ENCODE results near the gene TMEM121.
A peak's percentile ranks its signal among the peaks of the same experiment; 100 is the strongest.

Gene TMEM121

DNA sequence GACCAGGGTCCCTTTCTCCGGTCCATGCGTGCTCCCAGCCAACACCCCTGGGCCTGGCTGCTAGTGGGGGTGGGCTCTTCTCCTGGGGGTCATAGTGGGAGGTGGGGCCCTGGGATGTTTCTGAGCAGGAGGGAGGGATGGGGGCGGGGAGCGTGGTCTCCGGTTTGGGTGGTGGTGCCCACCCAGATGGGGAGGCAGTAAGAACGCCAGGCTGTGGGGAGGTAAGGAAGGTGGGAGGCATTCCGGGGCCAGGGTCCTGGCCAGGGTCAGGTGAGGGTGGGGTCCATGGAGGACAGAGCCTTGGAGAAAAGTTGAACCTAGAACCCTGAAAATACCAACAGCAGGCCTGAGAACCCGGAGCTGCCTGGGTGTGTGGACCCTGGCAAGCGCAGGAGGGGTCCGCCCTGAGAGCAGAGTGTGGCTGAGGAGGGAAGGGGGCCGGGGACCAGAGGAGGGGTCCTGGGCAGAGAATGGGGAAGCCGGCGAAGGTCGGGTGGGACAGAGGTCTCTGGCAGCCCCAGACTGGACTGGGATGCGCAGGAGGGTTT lies 46.1 kb upstream of the TMEM121 start:
- in situ Hi-C loops (cut with MboI; ENCODE audit: low sequenced_read_pairs, unreplicated experiment): loop anchor here (10.0 kb wide), 1 partner anchor 105 kb away; no protein-coding TSS in a partner anchor
- TF ChIP-seq, protein P1, sequence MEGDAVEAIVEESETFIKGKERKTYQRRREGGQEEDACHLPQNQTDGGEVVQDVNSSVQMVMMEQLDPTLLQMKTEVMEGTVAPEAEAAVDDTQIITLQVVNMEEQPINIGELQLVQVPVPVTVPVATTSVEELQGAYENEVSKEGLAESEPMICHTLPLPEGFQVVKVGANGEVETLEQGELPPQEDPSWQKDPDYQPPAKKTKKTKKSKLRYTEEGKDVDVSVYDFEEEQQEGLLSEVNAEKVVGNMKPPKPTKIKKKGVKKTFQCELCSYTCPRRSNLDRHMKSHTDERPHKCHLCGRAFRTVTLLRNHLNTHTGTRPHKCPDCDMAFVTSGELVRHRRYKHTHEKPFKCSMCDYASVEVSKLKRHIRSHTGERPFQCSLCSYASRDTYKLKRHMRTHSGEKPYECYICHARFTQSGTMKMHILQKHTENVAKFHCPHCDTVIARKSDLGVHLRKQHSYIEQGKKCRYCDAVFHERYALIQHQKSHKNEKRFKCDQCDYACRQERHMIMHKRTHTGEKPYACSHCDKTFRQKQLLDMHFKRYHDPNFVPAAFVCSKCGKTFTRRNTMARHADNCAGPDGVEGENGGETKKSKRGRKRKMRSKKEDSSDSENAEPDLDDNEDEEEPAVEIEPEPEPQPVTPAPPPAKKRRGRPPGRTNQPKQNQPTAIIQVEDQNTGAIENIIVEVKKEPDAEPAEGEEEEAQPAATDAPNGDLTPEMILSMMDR (IDR thresholded peaks at IDR 0.05; ENCODE audit: borderline replicate concordance, control extremely low read depth, extremely low read depth, insufficient read depth, missing control alignments): no peak
- no peak for DNase-seq (ENCODE audit: low spot score)

DNA sequence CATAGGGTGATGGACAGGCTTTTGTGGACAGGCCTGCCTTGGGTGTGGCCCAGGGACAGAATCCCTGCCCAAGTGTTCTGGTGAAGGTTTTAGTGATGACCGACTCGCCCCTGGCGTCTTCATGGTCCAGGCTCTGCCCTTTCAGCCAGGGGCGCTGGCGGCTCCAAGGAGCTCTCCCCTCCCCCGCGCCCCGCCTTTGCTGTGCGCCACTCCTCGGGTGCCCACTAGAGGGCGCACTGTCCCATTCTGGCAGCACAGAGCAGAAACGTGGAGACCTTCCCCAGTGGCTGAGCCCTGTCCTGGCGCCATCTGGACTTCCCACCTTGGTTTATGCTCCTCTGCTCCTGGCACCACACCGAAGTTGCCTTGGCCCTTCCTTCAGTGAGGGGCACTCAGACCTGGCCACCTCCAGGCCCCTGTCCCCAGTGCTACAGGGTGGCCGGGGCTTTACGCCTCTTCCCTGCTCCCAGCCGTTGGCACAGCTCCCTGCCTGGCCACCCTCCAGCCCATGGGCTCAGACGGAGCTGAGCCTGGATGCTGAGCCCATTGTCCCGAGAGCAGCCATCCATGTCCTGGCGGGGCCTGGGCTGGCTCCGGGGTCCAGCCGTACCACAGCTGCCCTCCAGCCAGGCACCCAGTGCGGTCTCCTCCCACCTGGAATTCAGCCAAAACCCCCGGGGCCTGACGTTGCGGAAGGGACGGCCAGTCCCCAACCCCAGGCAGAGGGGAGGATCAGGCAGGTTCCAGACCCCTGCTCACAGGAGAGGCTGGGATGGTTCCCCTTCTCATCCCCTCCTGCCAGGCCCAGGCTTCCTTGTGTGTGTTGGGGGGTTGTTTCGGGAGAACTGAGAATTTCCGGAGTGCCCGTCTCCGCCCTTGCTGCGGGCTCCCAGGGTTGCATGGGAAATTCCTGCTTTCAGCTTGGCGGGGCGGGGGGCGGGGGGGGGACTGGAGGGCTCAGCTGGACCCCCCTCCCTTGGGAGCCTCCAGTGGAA lies 45.3 kb upstream of the TMEM121 start:
- TF ChIP-seq, protein P1 (IDR thresholded peaks at IDR 0.05; ENCODE audit: borderline replicate concordance, control extremely low read depth, extremely low read depth, insufficient read depth, missing control alignments): peak; percentile 100
- peak; percentile 94 for DNase-seq (ENCODE audit: low spot score)
- in situ Hi-C loops (cut with MboI; ENCODE audit: low sequenced_read_pairs, unreplicated experiment): loop anchor here (10.0 kb wide), 1 partner anchor 106 kb away; no protein-coding TSS in a partner anchor

DNA sequence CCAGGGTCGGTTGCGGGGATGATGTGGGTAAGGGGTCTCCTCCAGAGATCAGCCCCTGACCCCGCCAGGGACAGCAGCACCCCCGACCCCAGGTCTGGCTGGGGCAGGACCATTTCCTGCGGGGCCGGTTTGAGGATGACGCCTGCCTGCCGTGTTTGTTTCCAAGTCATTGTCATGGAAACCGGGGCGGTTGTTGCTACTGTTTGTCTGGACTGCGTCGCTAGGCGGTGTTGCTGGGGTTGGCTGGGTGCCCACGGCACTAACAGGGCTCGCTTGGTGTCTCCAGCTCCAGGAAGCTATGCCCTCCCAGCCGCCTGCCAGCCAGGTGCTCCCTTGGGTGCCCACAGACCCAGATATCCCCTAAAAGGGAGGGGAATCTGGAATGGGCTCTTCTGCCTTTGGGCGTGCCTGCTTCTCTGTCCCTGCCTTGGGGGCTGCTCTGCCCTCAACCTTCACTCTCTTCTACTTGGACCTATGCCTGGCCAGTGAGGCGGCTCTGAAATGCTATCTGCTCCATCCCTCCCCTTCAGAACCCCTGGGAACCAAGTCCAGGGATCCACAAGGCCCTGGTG lies 44.4 kb upstream of the TMEM121 start:
- in situ Hi-C loops (cut with MboI; ENCODE audit: low sequenced_read_pairs, unreplicated experiment): loop anchor here (10.0 kb wide), 1 partner anchor 107 kb away; no protein-coding TSS in a partner anchor
- TF ChIP-seq, protein P1 (IDR thresholded peaks at IDR 0.05; ENCODE audit: borderline replicate concordance, control extremely low read depth, extremely low read depth, insufficient read depth, missing control alignments): peak; percentile 9
- DNase-seq (ENCODE audit: low spot score): peak; percentile 96

DNA sequence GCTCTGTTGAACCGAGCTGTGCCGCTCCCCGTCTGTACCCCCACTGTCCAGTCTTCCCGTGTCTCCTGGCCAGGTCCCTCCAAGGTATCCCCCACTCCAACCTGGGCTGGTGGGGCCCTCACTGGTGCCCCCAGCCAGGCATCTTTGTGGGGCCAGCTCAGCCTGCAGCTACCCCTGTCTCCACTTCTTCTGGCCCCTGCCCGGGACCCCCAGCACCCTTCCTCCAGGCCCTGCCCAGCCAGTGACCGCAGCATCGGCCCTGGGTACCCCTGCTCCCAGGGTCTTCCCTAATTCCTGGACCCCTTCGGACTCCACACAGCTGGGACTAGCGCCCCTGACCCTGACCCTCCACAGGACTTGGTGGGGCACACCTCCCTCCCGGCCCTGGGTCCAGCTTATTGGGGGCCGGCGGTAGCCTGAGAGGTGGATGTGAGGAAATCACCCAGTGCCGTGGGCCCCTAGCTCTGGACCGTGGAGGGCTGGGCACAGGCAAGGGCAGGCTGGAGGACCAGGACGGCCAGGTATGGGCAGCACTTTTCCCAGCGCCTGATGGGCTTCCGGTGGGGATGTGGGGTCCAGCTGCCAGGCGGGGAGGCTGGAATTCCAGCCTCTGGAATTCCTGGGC lies 43.8 kb upstream of the TMEM121 start:
- TF ChIP-seq, protein P1 (IDR thresholded peaks at IDR 0.05; ENCODE audit: borderline replicate concordance, control extremely low read depth, extremely low read depth, insufficient read depth, missing control alignments): no peak
- in situ Hi-C loops (cut with MboI; ENCODE audit: low sequenced_read_pairs, unreplicated experiment): loop anchor here (10.0 kb wide), 1 partner anchor 108 kb away; no protein-coding TSS in a partner anchor
- no peak for DNase-seq (ENCODE audit: low spot score)

DNA sequence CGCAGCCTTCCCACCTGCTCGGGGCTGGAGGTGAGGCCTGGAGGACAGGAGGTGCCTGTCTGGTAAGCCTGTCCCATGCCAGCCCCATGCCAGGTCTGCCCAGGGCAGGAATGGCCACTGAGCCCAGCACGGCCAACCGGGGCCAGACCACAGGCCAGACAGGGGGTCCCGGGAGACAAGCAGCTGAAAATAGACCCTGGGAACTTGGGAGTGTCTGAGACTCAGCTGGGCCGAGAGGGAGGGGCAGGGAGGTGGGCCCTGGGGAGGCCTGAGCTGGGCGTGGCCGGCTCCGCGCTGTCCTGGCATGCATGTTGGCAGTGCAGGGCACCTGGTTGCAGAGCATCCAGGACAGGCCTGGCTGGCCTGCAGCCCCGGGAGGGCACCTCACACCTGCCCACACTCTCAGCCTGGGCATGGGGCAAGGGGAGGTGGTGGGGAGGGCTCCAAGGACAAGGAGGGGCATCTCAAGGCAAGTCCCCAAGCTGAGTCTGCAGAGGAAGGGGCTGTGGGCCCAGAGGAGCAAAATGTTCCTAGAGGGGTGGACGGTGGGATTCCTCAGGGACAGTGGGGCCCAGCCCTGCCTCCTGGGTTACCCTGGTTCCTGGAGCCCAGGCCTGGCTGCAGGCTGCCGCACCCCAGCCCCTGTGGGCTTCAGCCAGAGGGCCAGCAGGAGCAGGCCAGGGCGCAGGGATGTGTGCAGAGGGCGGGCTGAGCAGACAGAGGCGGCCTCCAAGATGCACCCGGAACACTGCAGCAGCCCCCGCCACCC lies 42.9 kb upstream of the TMEM121 start:
- TF ChIP-seq, protein P1 (IDR thresholded peaks at IDR 0.05; ENCODE audit: borderline replicate concordance, control extremely low read depth, extremely low read depth, insufficient read depth, missing control alignments): no peak
- in situ Hi-C loops (cut with MboI; ENCODE audit: low sequenced_read_pairs, unreplicated experiment): loop anchor here (10.0 kb wide), 1 partner anchor 109 kb away; no protein-coding TSS in a partner anchor
- DNase-seq (ENCODE audit: low spot score): no peak

All from GM13976 (cell line).